GM18511 (cell line): Measurements from ENCODE around the gene SNRPA1.

Source experiments
- ATAC-seq: cut with Tn5 transposase; IDR thresholded peaks from one replicate; pipeline ENCODE4 v1.9.1; 2021; ENCODE audit warnings: mild to moderate bottlenecking, moderate library complexity; ENCODE audit not compliant: unreplicated experiment

Gene SNRPA1

GRCh38 chr15:101320501-101321052 lies 25.5 kb upstream of the SNRPA1 start:
- peak; percentile 89 for ATAC-seq

GRCh38 chr15:101318839-101319238 lies 23.8 kb upstream of the SNRPA1 start:
- no peak for ATAC-seq

- no peak for ATAC-seq
Measured at GRCh38 chr15:101318147-101318819, 23.2 kb upstream of the SNRPA1 start.

- no peak for ATAC-seq
Measured at GRCh38 chr15:101317336-101317872, 22.4 kb upstream of the SNRPA1 start.

GRCh38 chr15:101316529-101316928 lies 21.5 kb upstream of the SNRPA1 start:
- ATAC-seq, result no peak

- ATAC-seq, result no peak
Measured at GRCh38 chr15:101315736-101316135, 20.7 kb upstream of the SNRPA1 start.

GRCh38 chr15:101314336-101315125 lies 19.5 kb upstream of the SNRPA1 start:
- no peak for ATAC-seq

GRCh38 chr15:101313041-101313761 lies 18.2 kb upstream of the SNRPA1 start:
- ATAC-seq, result no peak

- no peak for ATAC-seq
Measured at GRCh38 chr15:101310508-101310907, 15.5 kb upstream of the SNRPA1 start.

- no peak for ATAC-seq
Measured at GRCh38 chr15:101310161-101310480, 15.1 kb upstream of the SNRPA1 start.

- no peak for ATAC-seq
Measured at GRCh38 chr15:101309436-101310160, 14.6 kb upstream of the SNRPA1 start.

- no peak for ATAC-seq
Measured at GRCh38 chr15:101308604-101309435, 13.8 kb upstream of the SNRPA1 start.

GRCh38 chr15:101307897-101308603 lies 13.0 kb upstream of the SNRPA1 start:
- no peak for ATAC-seq

GRCh38 chr15:101307048-101307896 lies 12.2 kb upstream of the SNRPA1 start:
- no peak for ATAC-seq

GRCh38 chr15:101306341-101307047 lies 11.4 kb upstream of the SNRPA1 start:
- no peak for ATAC-seq

GRCh38 chr15:101305820-101306255 lies 10.8 kb upstream of the SNRPA1 start:
- no peak for ATAC-seq

GRCh38 chr15:101303408-101303807 lies 8.4 kb upstream of the SNRPA1 start:
- no peak for ATAC-seq
